PFSK-1 (cell line): ENCODE data around the gene PRKN.

Experiments
- POLR2AphosphoS5 ChIP-seq: IDR thresholded peaks from 2 replicates; pipeline ENCODE4 v1.6.1; 2012; ENCODE audit warnings: low read depth, mild to moderate bottlenecking, control low read depth, low read length, moderate library complexity
- REST ChIP-seq, 2 experiments: IDR thresholded peaks; 2 replicates each; pipeline versions ENCODE4 v1.6.1 to v1.8.0; 2011 to 2012; ENCODE audit warnings: low read depth in 2 of 2, low read length in 2 of 2, control low read depth in 1 of 2, inconsistent platforms in 1 of 2, mild to moderate bottlenecking in 1 of 2, moderate library complexity in 1 of 2; ENCODE audit not compliant: insufficient read depth in 1 of 2
- TAF1 ChIP-seq: IDR thresholded peaks from 2 replicates; pipeline ENCODE4 v1.6.1; 2012; ENCODE audit warnings: low read length, control low read depth, borderline replicate concordance; ENCODE audit not compliant: insufficient read depth

GRCh38 chr6:161303628-161304340, 1423.8 kb downstream of the PRKN start:
- TF ChIP-seq POLR2AphosphoS5: no peak
- TF ChIP-seq REST (IDR thresholded peaks at IDR 0.05; ENCODE audit: insufficient read depth in 1 of 2, low read depth in 2 of 2, low read length in 2 of 2): no peak
- TF ChIP-seq TAF1: no peak
